ENCODE measurements around the gene PAX1.

DNA sequence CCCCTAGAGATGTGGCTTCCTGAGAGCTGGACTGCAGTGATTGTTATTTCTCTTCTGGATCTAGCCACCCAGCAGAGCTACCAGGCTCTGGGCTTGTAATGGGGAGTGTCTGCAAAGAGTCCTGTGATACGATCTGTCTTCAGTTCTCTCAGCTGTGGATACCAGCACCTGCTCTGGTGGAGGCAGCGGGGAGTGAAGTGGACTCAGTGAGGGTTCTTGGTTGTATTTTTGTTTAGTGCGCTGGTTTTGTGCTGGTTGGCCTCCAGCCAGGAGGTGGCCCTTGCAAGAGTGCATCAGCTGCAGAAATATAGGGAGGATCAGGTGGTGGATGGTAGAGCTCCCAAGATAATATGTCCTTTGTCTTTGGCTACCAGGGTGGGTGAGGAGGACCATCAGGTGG lies 33.7 kb downstream of the PAX1 start:
- no peak for TF ChIP-seq EZH2 (IDR thresholded peaks at IDR 0.05; ENCODE audit: borderline replicate concordance, low read depth, low read length)
- TF ChIP-seq MTA2 (IDR thresholded peaks at IDR 0.05; ENCODE audit: low read depth): no peak
- TF ChIP-seq, protein P1, sequence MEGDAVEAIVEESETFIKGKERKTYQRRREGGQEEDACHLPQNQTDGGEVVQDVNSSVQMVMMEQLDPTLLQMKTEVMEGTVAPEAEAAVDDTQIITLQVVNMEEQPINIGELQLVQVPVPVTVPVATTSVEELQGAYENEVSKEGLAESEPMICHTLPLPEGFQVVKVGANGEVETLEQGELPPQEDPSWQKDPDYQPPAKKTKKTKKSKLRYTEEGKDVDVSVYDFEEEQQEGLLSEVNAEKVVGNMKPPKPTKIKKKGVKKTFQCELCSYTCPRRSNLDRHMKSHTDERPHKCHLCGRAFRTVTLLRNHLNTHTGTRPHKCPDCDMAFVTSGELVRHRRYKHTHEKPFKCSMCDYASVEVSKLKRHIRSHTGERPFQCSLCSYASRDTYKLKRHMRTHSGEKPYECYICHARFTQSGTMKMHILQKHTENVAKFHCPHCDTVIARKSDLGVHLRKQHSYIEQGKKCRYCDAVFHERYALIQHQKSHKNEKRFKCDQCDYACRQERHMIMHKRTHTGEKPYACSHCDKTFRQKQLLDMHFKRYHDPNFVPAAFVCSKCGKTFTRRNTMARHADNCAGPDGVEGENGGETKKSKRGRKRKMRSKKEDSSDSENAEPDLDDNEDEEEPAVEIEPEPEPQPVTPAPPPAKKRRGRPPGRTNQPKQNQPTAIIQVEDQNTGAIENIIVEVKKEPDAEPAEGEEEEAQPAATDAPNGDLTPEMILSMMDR (IDR thresholded peaks at IDR 0.05 in 2 of 3, conservative IDR thresholded peaks at IDR 0.05 in 1 of 3; ENCODE audit: insufficient read depth in 2 of 3, low read depth in 1 of 3, low read length in 3 of 3): no peak
- no peak for TF ChIP-seq FOSL1 (tag; conservative IDR thresholded peaks at IDR 0.05)
- TF ChIP-seq, protein P2, sequence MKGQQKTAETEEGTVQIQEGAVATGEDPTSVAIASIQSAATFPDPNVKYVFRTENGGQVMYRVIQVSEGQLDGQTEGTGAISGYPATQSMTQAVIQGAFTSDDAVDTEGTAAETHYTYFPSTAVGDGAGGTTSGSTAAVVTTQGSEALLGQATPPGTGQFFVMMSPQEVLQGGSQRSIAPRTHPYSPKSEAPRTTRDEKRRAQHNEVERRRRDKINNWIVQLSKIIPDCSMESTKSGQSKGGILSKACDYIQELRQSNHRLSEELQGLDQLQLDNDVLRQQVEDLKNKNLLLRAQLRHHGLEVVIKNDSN (CRISPR knock-in tag; IDR thresholded peaks at IDR 0.05): no peak
- TF ChIP-seq, protein P3, sequence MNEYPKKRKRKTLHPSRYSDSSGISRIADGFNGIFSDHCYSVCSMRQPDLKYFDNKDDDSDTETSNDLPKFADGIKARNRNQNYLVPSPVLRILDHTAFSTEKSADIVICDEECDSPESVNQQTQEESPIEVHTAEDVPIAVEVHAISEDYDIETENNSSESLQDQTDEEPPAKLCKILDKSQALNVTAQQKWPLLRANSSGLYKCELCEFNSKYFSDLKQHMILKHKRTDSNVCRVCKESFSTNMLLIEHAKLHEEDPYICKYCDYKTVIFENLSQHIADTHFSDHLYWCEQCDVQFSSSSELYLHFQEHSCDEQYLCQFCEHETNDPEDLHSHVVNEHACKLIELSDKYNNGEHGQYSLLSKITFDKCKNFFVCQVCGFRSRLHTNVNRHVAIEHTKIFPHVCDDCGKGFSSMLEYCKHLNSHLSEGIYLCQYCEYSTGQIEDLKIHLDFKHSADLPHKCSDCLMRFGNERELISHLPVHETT (CRISPR knock-in tag; conservative IDR thresholded peaks at IDR 0.05 in 1 of 2, IDR thresholded peaks at IDR 0.05 in 1 of 2): no peak
- TF ChIP-seq BACH1 (tag; IDR thresholded peaks at IDR 0.05): no peak
- TF ChIP-seq HIVEP1 (CRISPR knock-in tag; IDR thresholded peaks at IDR 0.05): no peak
- no peak for TF ChIP-seq ZNF830 (CRISPR knock-in tag; IDR thresholded peaks at IDR 0.05)
- no peak for TF ChIP-seq SP1 (CRISPR knock-in tag; IDR thresholded peaks at IDR 0.05)
- TF ChIP-seq ZNF232 (CRISPR knock-in tag; IDR thresholded peaks at IDR 0.05): no peak
- no peak for TF ChIP-seq ZBTB17 (CRISPR knock-in tag; IDR thresholded peaks at IDR 0.05)
- TF ChIP-seq ZNF12 (CRISPR knock-in tag; IDR thresholded peaks at IDR 0.05): no peak
- TF ChIP-seq RAD51 (IDR thresholded peaks at IDR 0.05; ENCODE audit: borderline replicate concordance, low read depth): no peak
